Thyroid gland (tissue), 4 donors: ENCODE results near the gene BBLN.

Source experiments
- POLR2A ChIP-seq, 2 donors: fragments of 450-650 bp; IDR thresholded peaks; one replicate each; pipeline ENCODE4 v1.6.1; 2017; ENCODE audit warnings: antibody characterized with exemption in 2 of 2, mild to moderate bottlenecking in 2 of 2, moderate library complexity in 1 of 2
- TF ChIP-seq, protein P1 (sequence below), 6 experiments: fragments of 200-600 bp in 3 of 6; fragments of 450-650 bp in 3 of 6; sonication (generic) in 3 of 6; IDR thresholded peaks; one replicate each; pipeline ENCODE4 v1.5.1; 2016 to 2019; ENCODE audit warnings: antibody characterized with exemption in 6 of 6, mild to moderate bottlenecking in 2 of 6, inconsistent platforms in 1 of 6, moderate library complexity in 1 of 6

DNA sequence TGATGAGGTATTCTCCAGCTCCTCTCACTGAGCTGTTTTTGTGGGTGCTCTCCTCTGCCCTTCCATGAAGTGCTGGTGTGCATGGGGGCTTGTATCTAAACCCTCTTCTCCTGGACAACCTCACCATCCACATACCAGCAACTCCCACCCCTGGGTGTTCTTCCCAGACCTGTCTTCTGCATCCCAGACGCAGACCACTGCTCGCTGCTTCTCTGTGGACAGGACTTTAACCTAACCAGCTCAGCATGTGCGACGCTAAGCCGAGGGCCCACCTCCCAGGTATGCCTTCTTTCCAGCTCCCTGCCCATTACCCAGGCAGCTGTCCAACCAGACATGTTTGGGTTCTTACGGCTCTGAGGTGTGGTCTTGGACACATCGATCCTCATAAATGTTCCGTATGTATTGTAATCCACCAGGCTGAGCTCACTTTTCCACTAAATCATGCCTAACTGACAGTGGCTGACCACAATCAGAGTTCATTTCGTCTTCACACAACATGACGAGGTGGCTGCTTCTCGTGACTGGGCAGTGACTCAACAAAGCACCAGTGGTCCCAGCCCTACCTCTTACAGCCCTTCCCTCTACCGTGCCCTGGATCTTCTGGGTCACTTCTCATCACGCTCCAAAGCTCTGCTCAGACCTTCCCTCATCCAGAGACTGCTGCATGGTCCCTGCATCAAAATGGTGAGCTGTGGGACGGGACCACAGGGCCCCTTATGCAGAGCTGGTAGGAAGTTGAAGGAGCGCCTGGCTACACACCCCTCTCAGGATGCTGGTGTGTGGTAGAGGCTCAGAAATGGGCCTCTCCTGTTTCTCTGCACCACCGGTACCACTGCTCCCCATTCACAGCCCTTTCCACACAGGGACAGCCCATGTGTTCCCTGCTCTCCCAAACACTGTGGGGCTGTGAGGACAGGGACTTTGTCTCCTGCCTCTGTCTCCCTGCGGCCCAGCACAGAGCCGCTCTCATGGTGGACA is 23.0 kb upstream of the BBLN start:
- TF ChIP-seq, protein P1, sequence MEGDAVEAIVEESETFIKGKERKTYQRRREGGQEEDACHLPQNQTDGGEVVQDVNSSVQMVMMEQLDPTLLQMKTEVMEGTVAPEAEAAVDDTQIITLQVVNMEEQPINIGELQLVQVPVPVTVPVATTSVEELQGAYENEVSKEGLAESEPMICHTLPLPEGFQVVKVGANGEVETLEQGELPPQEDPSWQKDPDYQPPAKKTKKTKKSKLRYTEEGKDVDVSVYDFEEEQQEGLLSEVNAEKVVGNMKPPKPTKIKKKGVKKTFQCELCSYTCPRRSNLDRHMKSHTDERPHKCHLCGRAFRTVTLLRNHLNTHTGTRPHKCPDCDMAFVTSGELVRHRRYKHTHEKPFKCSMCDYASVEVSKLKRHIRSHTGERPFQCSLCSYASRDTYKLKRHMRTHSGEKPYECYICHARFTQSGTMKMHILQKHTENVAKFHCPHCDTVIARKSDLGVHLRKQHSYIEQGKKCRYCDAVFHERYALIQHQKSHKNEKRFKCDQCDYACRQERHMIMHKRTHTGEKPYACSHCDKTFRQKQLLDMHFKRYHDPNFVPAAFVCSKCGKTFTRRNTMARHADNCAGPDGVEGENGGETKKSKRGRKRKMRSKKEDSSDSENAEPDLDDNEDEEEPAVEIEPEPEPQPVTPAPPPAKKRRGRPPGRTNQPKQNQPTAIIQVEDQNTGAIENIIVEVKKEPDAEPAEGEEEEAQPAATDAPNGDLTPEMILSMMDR (IDR thresholded peaks at IDR 0.05), result no peak
- TF ChIP-seq POLR2A (IDR thresholded peaks at IDR 0.05), result no peak
